DOHH2 (cell line): Measurements from ENCODE around the gene GPR42.

Experiments used
- H3F3A ChIP-seq: fragments of 200-600 bp; sonication (generic), shearing (Covaris generic); 2 replicates; pipeline ENCODE4 v1.6.0; 2016; ENCODE audit warnings: antibody characterized with exemption, mild to moderate bottlenecking; ENCODE audit not compliant: control insufficient read depth, insufficient read depth
- H3K27ac ChIP-seq: fragments of 200-600 bp; sonication (generic); 2 replicates; pipeline ENCODE4 v1.5.1; 2014; ENCODE audit warnings: low read depth, mild to moderate bottlenecking, low read length, moderate library complexity
- H3K27me3 ChIP-seq: fragments of 200-600 bp; sonication (generic); 2 replicates; pipeline ENCODE4 v1.6.1; 2014; ENCODE audit warnings: mild to moderate bottlenecking, low read length, mixed read lengths; ENCODE audit not compliant: control insufficient read depth
- H3K36me3 ChIP-seq: fragments of 200-600 bp; sonication (generic); 2 replicates; pipeline ENCODE4 v1.6.1; 2014; ENCODE audit warnings: mild to moderate bottlenecking, low read length, moderate library complexity, mixed read lengths; ENCODE audit not compliant: control insufficient read depth
- H3K4me1 ChIP-seq: fragments of 200-600 bp; sonication (generic); 2 replicates; pipeline ENCODE4 v1.6.1; 2014; ENCODE audit warnings: mild to moderate bottlenecking, low read length, mixed read lengths; ENCODE audit not compliant: control insufficient read depth
- H3K4me2 ChIP-seq: fragments of 200-600 bp; sonication (generic); 2 replicates; pipeline ENCODE4 v1.6.0; 2014; ENCODE audit warnings: mild to moderate bottlenecking, low read length, moderate library complexity
- H3K4me3 ChIP-seq: fragments of 200-600 bp; sonication (generic); 2 replicates; pipeline ENCODE4 v1.5.1; 2014; ENCODE audit warnings: mild to moderate bottlenecking, low read length, mixed read lengths
- H3K79me2 ChIP-seq: fragments of 200-600 bp; sonication (generic); 2 replicates; pipeline ENCODE4 v1.6.1; 2014; ENCODE audit warnings: mild to moderate bottlenecking, low read length, mixed read lengths; ENCODE audit not compliant: control insufficient read depth
- H3K9me2 ChIP-seq: fragments of 200-600 bp; sonication (generic); replicated peaks from 2 replicates; pipeline ENCODE4 v1.6.1; 2014; ENCODE audit warnings: mild to moderate bottlenecking, low read length, mixed read lengths; ENCODE audit not compliant: control insufficient read depth
- H3K9me3 ChIP-seq: fragments of 200-600 bp; sonication (generic); 2 replicates; pipeline ENCODE4 v1.6.1; 2014; ENCODE audit warnings: antibody characterized with exemption, low read length, mixed read lengths; ENCODE audit not compliant: control insufficient read depth, insufficient read depth
- H4K20me1 ChIP-seq: fragments of 200-600 bp; sonication (generic); 2 replicates; pipeline ENCODE4 v1.6.0; 2014; ENCODE audit warnings: low read depth, mild to moderate bottlenecking, antibody characterized with exemption, low read length, moderate library complexity; ENCODE audit not compliant: control insufficient read depth, insufficient read depth
- EZH2phosphoT487 ChIP-seq: fragments of 200-600 bp; sonication (generic); IDR thresholded peaks from 2 replicates; pipeline ENCODE4 v1.6.1; 2017; ENCODE audit warnings: borderline replicate concordance, mild to moderate bottlenecking, antibody characterized with exemption, low read length, moderate library complexity, mixed read lengths
- TF ChIP-seq, protein P1 (sequence below): fragments of 200-600 bp; sonication (generic); IDR thresholded peaks from one replicate; pipeline ENCODE4 v1.5.1; 2014; ENCODE audit warnings: antibody characterized with exemption, mild to moderate bottlenecking, low read depth, low read length; ENCODE audit not compliant: poor library complexity, severe bottlenecking

Gene GPR42

DNA sequence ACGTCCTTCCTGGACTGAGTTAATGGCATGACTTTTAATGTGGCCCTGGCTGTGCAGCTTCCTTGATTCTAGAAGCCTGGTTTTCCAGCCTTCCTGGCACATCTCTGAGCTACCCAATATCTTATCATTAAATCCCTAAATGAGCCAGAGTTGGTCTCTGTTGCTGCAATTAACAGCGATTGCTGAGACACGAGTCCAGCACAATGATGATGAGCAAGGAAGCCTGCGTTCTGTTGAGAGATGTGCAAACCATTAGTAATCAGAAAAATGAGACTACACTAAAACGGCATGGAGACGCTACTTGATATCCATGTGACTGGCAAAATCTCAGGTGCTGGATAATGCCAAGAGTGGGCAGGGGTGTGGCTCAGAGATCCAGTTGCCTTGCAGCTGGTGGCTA is 26.2 kb downstream of the GPR42 start:
- H4K20me1 ChIP-seq, result 0 out of 2 replicates have a peak, but pooled peaks cover 2% of the 10 kb centered on the region
- H3K4me3 ChIP-seq, result no peak overlapping the region
- H3K27ac ChIP-seq, result no peak overlapping the region
- H3K9me2 ChIP-seq, result no peaks in the 10 kb centered on the region
- no peaks in the 10 kb centered on the region for H3F3A ChIP-seq
- TF ChIP-seq, protein P1, sequence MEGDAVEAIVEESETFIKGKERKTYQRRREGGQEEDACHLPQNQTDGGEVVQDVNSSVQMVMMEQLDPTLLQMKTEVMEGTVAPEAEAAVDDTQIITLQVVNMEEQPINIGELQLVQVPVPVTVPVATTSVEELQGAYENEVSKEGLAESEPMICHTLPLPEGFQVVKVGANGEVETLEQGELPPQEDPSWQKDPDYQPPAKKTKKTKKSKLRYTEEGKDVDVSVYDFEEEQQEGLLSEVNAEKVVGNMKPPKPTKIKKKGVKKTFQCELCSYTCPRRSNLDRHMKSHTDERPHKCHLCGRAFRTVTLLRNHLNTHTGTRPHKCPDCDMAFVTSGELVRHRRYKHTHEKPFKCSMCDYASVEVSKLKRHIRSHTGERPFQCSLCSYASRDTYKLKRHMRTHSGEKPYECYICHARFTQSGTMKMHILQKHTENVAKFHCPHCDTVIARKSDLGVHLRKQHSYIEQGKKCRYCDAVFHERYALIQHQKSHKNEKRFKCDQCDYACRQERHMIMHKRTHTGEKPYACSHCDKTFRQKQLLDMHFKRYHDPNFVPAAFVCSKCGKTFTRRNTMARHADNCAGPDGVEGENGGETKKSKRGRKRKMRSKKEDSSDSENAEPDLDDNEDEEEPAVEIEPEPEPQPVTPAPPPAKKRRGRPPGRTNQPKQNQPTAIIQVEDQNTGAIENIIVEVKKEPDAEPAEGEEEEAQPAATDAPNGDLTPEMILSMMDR, result no peak
- TF ChIP-seq EZH2phosphoT487, result no peak
- H3K9me3 ChIP-seq, result no peaks in the 10 kb centered on the region
- no peaks in the 10 kb centered on the region for H3K36me3 ChIP-seq
- no peaks in the 10 kb centered on the region for H3K79me2 ChIP-seq
- H3K4me2 ChIP-seq, result no peak overlapping the region
- peaks cover 30% of the 10 kb centered on the region for H3K27me3 ChIP-seq
- H3K4me1 ChIP-seq, result no peaks in the 10 kb centered on the region

- Histone ChIP-seq H3K27me3 (peaks cover 23% of the 10 kb centered on the region), H4K20me1 (0 out of 2 replicates have a peak, but pooled peaks cover 2% of the 10 kb centered on the region), H3K79me2 (no peaks in the 10 kb centered on the region), H3K4me3 (no peak overlapping the region), H3K9me2 (no peaks in the 10 kb centered on the region), H3K9me3 (no peaks in the 10 kb centered on the region), H3K4me2 (no peak overlapping the region), H3K27ac (no peak overlapping the region), H3F3A (no peaks in the 10 kb centered on the region), H3K36me3 (no peaks in the 10 kb centered on the region), H3K4me1 (no peaks in the 10 kb centered on the region)
- TF ChIP-seq EZH2phosphoT487, result no peak
- TF ChIP-seq, protein P1, result no peak
Measured at GRCh38 chr19:35398570-35398969, 27.7 kb downstream of the GPR42 start.

GRCh38 chr19:35399231-35399630 is 28.4 kb downstream of the GPR42 start:
- Histone ChIP-seq H3K4me1 (no peaks in the 10 kb centered on the region), H3K36me3 (no peaks in the 10 kb centered on the region), H3K27ac (no peak overlapping the region), H3K9me3 (no peaks in the 10 kb centered on the region), H4K20me1 (0 out of 2 replicates have a peak, but pooled peaks cover 2% of the 10 kb centered on the region), H3F3A (no peaks in the 10 kb centered on the region), H3K27me3 (peaks cover 17% of the 10 kb centered on the region), H3K4me2 (no peak overlapping the region), H3K9me2 (no peaks in the 10 kb centered on the region), H3K4me3 (no peak overlapping the region), H3K79me2 (no peaks in the 10 kb centered on the region)
- TF ChIP-seq, protein P1, result no peak
- TF ChIP-seq EZH2phosphoT487, result no peak
